CD4-positive, alpha-beta T cell (primary cell): ENCODE results near the gene HERC5. TPM values are rescaled to one million over a fixed set of nuclear protein-coding genes. Genes with fewer than 3 reads are reported as not detected.

ENCODE experiments used
- ATAC-seq: fragments of 200-7000 bp; cut with Tn5 transposase; one replicate; pipeline ENCODE4 v1.10.0; 2022; ENCODE audit warnings: mild to moderate bottlenecking; ENCODE audit not compliant: poor library complexity
- CTCF ChIA-PET: fragments of 350-600 bp; sonication (Branson Sonifier 250); formaldehyde crosslinking; loops from one replicate; lab custom pipeline; 2021; ENCODE audit warnings: antibody characterized with exemption, inconsistent platforms; lab: Charles Lee
- POLR2A ChIA-PET: fragments of 350-600 bp; sonication (Branson Sonifier 250); formaldehyde crosslinking; loops from one replicate; lab custom pipeline; 2021; ENCODE audit warnings: antibody characterized with exemption, inconsistent platforms; lab: Charles Lee
- DNase-seq, 14 experiments: peaks; one replicate each; pipeline ENCODE4 v3.0.0-alpha.2; 2013 to 2020; ENCODE audit warnings: mixed read lengths in 2 of 14
- H3K27ac ChIP-seq, 2 donors: one replicate each; pipeline versions ENCODE4 v1.5.1 to v1.7.0; 2013; ENCODE audit warnings: low read length in 2 of 2, low read depth in 1 of 2, mild to moderate bottlenecking in 1 of 2
- H3K27me3 ChIP-seq, 2 experiments: 1 replicate in 1 of 2; 2 replicates in 1 of 2; pipeline versions ENCODE4 v1.6.1 to v1.7.0; 2013; ENCODE audit warnings: low read length in 2 of 2, control low read depth in 1 of 2, mild to moderate bottlenecking in 1 of 2, moderate library complexity in 1 of 2; ENCODE audit not compliant: insufficient read depth in 2 of 2, control insufficient read depth in 1 of 2
- H3K36me3 ChIP-seq: one replicate; pipeline ENCODE4 v1.6.1; 2013; ENCODE audit warnings: low read length, control low read depth; ENCODE audit not compliant: insufficient read depth
- H3K4me1 ChIP-seq: one replicate; pipeline ENCODE4 v1.6.1; 2013; ENCODE audit warnings: low read length, control low read depth; ENCODE audit not compliant: insufficient read depth
- H3K4me3 ChIP-seq: one replicate; pipeline ENCODE4 v1.5.1; 2013; ENCODE audit warnings: mild to moderate bottlenecking, low read length, moderate library complexity
- H3K9me3 ChIP-seq, 2 experiments: 1 replicate in 1 of 2; 2 replicates in 1 of 2; pipeline versions ENCODE4 v1.6.1 to v1.7.0; 2013; ENCODE audit warnings: low read length in 2 of 2, mild to moderate bottlenecking in 2 of 2, control low read depth in 1 of 2, moderate library complexity in 1 of 2; ENCODE audit not compliant: control insufficient read depth in 1 of 2, insufficient read depth in 1 of 2
- H3K27ac Mint-ChIP-seq: one replicate; pipeline ENCODE4 v1.8.0; 2020; ENCODE audit warnings: mixed read lengths
- H3K27me3 Mint-ChIP-seq: one replicate; pipeline ENCODE4 v1.8.0; 2021; ENCODE audit warnings: mixed read lengths
- H3K36me3 Mint-ChIP-seq: one replicate; pipeline ENCODE4 v1.8.0; 2021; ENCODE audit warnings: low read depth, mixed read lengths
- H3K4me1 Mint-ChIP-seq: one replicate; pipeline ENCODE4 v1.8.0; 2021; ENCODE audit warnings: low read depth, mixed read lengths
- H3K4me3 Mint-ChIP-seq: one replicate; pipeline ENCODE4 v1.8.0; 2020; ENCODE audit warnings: mild to moderate bottlenecking, mixed read lengths
- H3K9me3 Mint-ChIP-seq: one replicate; pipeline ENCODE4 v1.8.0; 2020; ENCODE audit warnings: mixed read lengths
- CTCF ChIP-seq: fragments of 200-600 bp; IDR thresholded peaks from one replicate; pipeline ENCODE4 v1.8.0; 2022; ENCODE audit warnings: antibody characterized with exemption, mild to moderate bottlenecking
- intact Hi-C, 2 experiments: fragments of 100-400 bp; cut with DNase I in 1 of 2; cut with micrococcal nuclease in 1 of 2; formaldehyde crosslinking; loops; one replicate each; pipeline versions ENCODE4 v1.15.1 to v1.9.0; 2023 to 2025; cut with DNase I, micrococcal nuclease
- total RNA-seq, 174 experiments: library from RNA in 2 of 174; stranded (reverse) in 2 of 174; gene quantifications; one replicate each; pipeline ENCODE4 v1.2.3 and lab custom pipeline; 2021 to 2026

HERC5 gene
- total RNA-seq, 2 experiments from 2014 or later = 23.6 to 23.9 TPM

GRCh38 chr4:88411491-88412096, 45.3 kb upstream of the HERC5 start:
- ChIA-PET CTCF (no interaction called here), POLR2A (no interaction called here)
- Histone ChIP-seq H3K27ac (no peak overlapping the region), H3K36me3 (peaks cover 42% of the 10 kb centered on the region), H3K4me1 (no peaks in the 10 kb centered on the region), H3K27me3 (no peaks in the 10 kb centered on the region), H3K4me3 (no peak overlapping the region), H3K9me3 (no peaks in the 10 kb centered on the region)
- H3K4me1 Mint-ChIP-seq = no peaks in the 10 kb centered on the region
- no peak overlapping the region for H3K27ac Mint-ChIP-seq
- no peaks in the 10 kb centered on the region for H3K9me3 Mint-ChIP-seq
- no peaks in the 10 kb centered on the region for H3K27me3 Mint-ChIP-seq
- DNase-seq = no peak
- ATAC-seq = no peak
- H3K36me3 Mint-ChIP-seq = peaks cover 80% of the 10 kb centered on the region
- no peak for TF ChIP-seq CTCF
- no peak overlapping the region for H3K4me3 Mint-ChIP-seq
- intact Hi-C loops = no loop called here

DNA sequence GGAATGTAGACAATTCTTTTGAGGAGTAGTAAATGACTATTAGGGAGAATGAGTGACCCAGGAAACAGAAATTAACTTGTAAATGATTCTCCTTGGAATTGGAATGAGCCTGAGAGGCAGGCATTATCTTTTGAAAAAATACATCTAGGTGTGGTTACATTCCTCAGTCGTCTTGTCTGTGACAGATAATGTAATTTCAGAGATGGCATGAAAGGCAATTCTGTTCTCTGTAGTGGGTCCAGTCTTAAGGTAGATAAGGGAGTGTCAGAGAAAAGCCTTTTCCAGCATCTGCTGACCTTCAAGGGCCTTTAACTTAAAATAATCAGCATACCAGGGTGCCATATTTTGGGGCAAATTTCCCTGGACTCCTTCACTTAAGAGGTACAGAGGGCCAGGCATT, 43.1 kb upstream of the HERC5 start:
- POLR2A ChIA-PET = interaction anchor here (1.0 kb wide), 2 partner anchors 32 to 130 kb away, joined by 3 read pairs; no protein-coding TSS in a partner anchor
- H3K36me3 Mint-ChIP-seq = peaks cover 83% of the 10 kb centered on the region
- no peak for DNase-seq
- no peaks in the 10 kb centered on the region for H3K9me3 ChIP-seq
- CTCF ChIA-PET = interaction anchor here (1.2 kb wide), 1 partner anchor 10 kb away, joined by 3 read pairs; no protein-coding TSS in a partner anchor
- no peak for TF ChIP-seq CTCF
- peaks cover 42% of the 10 kb centered on the region for H3K36me3 ChIP-seq
- no peak overlapping the region for H3K4me3 ChIP-seq
- intact Hi-C loops = no loop called here
- H3K27me3 ChIP-seq = no peaks in the 10 kb centered on the region
- no peak for ATAC-seq
- no peaks in the 10 kb centered on the region for H3K27me3 Mint-ChIP-seq
- H3K4me3 Mint-ChIP-seq = no peak overlapping the region
- no peak overlapping the region for H3K27ac Mint-ChIP-seq
- no peak overlapping the region for H3K27ac ChIP-seq
- H3K9me3 Mint-ChIP-seq = no peaks in the 10 kb centered on the region
- H3K4me1 Mint-ChIP-seq = no peaks in the 10 kb centered on the region
- H3K4me1 ChIP-seq = no peaks in the 10 kb centered on the region

DNA sequence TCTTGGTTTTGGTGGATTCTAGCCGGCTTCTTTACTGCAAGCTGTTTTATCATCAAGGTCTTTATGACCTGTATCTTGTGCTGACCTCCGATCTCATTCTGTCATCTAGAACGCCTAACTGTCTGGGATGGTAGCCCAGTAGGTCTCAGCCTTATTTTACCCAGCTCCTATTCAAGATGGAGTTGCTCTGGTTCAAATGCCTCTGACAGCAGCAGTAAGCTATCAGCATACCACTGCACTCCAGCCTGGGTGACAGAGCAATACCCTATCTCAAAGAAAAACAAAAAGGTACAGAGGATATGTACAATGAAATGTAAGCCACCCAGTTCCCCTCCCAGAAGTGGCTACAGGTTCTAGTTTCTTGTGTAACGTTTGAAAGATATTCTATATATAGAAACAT, 42.2 kb upstream of the HERC5 start:
- intact Hi-C loops = no loop called here
- POLR2A ChIA-PET = no interaction called here
- CTCF ChIA-PET = no interaction called here
- Histone ChIP-seq H3K36me3 (peaks cover 39% of the 10 kb centered on the region), H3K4me1 (no peaks in the 10 kb centered on the region), H3K27me3 (no peaks in the 10 kb centered on the region), H3K4me3 (no peak overlapping the region), H3K9me3 (no peaks in the 10 kb centered on the region), H3K27ac (no peak overlapping the region)
- DNase-seq = no peak
- Mint-ChIP-seq H3K9me3 (no peaks in the 10 kb centered on the region), H3K27ac (no peak overlapping the region), H3K36me3 (peaks cover 81% of the 10 kb centered on the region), H3K4me3 (no peak overlapping the region), H3K4me1 (no peaks in the 10 kb centered on the region), H3K27me3 (no peaks in the 10 kb centered on the region)
- no peak for ATAC-seq
- no peak for TF ChIP-seq CTCF
